K562 (cell line): ENCODE results near the gene SORT1. TPM values are rescaled to one million over a fixed set of nuclear protein-coding genes. Genes with fewer than 3 reads are reported as not detected.

Source experiments
- ARID4B ChIP-seq: sonication (generic); formaldehyde crosslinking; IDR thresholded peaks from 2 replicates; pipeline ENCODE4 v1.8.0; 2022; ENCODE audit warnings: mild to moderate bottlenecking, missing genetic modification reagents
- DMBX1 ChIP-seq: fragments of 250-450 bp; sonication (Bioruptor Pico); IDR thresholded peaks from 2 replicates; pipeline ENCODE4 v1.8.0; 2022; ENCODE audit warnings: inconsistent platforms, mild to moderate bottlenecking, moderate library complexity, borderline replicate concordance
- MGA ChIP-seq: fragments of 450-650 bp; IDR thresholded peaks from 2 replicates; pipeline ENCODE4 v1.6.1; 2016; ENCODE audit warnings: mild to moderate bottlenecking, moderate library complexity
- NCOR1 ChIP-seq: fragments of 450-650 bp; IDR thresholded peaks from 2 replicates; pipeline ENCODE4 v1.6.1; 2016; ENCODE audit warnings: mild to moderate bottlenecking, moderate library complexity
- polyA plus RNA-seq, 8 experiments: library from polyadenylated mRNA; depleted of rRNA in 4 of 8; stranded (reverse) in 5 of 8; unstranded in 3 of 8; fragments of >200 nt; fragmentation: Nextera tagmentation in 2 of 8; fragmentation: Illumina TruSeq in 1 of 8; extraction: Ambion mirVana in 2 of 8; extraction: Trizol in 1 of 8; gene quantifications; 2 replicates each; pipeline versions ENCODE4 v1.2.1 to v1.2.3, GENCODE V29; 2011 to 2014; ENCODE audit warnings: inconsistent platforms in 1 of 8, missing spikeins in 1 of 8
- total RNA-seq, 7 experiments: library from RNA; depleted of rRNA in 6 of 7; stranded (reverse); fragments of >200 nt in 6 of 7; fragmentation: Illumina TruSeq in 2 of 7; extraction: Trizol in 2 of 7; gene quantifications; 2 replicates each; pipeline versions ENCODE4 v1.2.1 to v1.2.3, GENCODE V29; 2011 to 2021; ENCODE audit warnings: low replicate concordance in 1 of 7
- TF ChIP-seq, protein P1 (sequence below): IDR thresholded peaks from 3 replicates; pipeline ENCODE4 v1.6.1; 2011; ENCODE audit warnings: borderline replicate concordance, mild to moderate bottlenecking, moderate library complexity; ENCODE audit not compliant: insufficient read length; ENCODE audit errors: extremely low read depth

Gene SORT1
- total and polyA plus RNA-seq, 9 of the 15 experiments (the other 6 are each of a cell fraction or from before 2014, with no cell fraction given) = 27.4 to 112 (median 65.0) TPM

GRCh38 chr1:109282952-109283747 is 114.6 kb downstream of the SORT1 start, which contains the start of gene PSRC1 (continued):
- TF ChIP-seq ARID4B (CRISPR knock-in tag) = peak; percentile 80
- TF ChIP-seq DMBX1 (CRISPR knock-in tag) = 0 out of 2 replicates have a peak, but pooled peaks have one; percentile 40
- peak; percentile 81 for TF ChIP-seq MGA
- TF ChIP-seq NCOR1 = no peak
- TF ChIP-seq, protein P1, sequence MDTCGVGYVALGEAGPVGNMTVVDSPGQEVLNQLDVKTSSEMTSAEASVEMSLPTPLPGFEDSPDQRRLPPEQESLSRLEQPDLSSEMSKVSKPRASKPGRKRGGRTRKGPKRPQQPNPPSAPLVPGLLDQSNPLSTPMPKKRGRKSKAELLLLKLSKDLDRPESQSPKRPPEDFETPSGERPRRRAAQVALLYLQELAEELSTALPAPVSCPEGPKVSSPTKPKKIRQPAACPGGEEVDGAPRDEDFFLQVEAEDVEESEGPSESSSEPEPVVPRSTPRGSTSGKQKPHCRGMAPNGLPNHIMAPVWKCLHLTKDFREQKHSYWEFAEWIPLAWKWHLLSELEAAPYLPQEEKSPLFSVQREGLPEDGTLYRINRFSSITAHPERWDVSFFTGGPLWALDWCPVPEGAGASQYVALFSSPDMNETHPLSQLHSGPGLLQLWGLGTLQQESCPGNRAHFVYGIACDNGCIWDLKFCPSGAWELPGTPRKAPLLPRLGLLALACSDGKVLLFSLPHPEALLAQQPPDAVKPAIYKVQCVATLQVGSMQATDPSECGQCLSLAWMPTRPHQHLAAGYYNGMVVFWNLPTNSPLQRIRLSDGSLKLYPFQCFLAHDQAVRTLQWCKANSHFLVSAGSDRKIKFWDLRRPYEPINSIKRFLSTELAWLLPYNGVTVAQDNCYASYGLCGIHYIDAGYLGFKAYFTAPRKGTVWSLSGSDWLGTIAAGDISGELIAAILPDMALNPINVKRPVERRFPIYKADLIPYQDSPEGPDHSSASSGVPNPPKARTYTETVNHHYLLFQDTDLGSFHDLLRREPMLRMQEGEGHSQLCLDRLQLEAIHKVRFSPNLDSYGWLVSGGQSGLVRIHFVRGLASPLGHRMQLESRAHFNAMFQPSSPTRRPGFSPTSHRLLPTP = no peak
